DMS114 treated with DMSO at 0.1 percent for 48 hours (cell line): ENCODE results near the gene CTSK.
"Not testable (repeated sequence)": the region's sequence is repeated elsewhere in the genome, so short reads cannot be mapped to it uniquely, and the experiment has no call there.

Source experiments
- DNase-seq: peaks from one replicate; lab custom pipeline; 2025; ENCODE audit not compliant: unreplicated experiment; lab: John Stamatoyannopoulos, UW

CTSK gene

GRCh38 chr1:150807249-150808023 lies 624 bp downstream of the CTSK start:
- DNase-seq = no peak

GRCh38 chr1:150805899-150806298 lies 2.2 kb downstream of the CTSK start:
- no peak for DNase-seq

- DNase-seq = no peak
Observed at GRCh38 chr1:150804671-150805070, 3.4 kb downstream of the CTSK start.

- DNase-seq = no peak
Observed at GRCh38 chr1:150799089-150799488, 9.0 kb downstream of the CTSK start.

GRCh38 chr1:150798525-150798924 lies 9.5 kb downstream of the CTSK start:
- no peak for DNase-seq

DNA sequence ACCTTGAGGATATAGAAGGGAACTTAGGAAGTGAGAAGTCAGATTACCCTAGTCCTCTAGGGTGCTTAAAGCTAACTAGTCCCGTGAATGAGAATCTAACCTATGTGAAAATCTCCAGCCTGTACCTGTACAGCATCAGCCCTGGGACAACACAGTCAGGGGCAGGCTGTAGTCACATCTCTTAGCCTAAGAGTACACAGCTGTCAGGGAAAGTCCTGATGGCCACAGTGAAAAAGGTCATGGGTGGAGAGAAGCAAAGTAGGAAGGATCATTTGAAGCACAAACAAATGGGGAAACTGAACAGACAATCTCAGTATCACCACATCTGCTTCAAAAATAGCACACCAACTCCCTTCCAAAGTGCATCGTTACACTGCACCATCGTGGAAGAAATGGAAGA lies 11.7 kb downstream of the CTSK start:
- DNase-seq = no peak

GRCh38 chr1:150793778-150794177 lies 14.3 kb downstream of the CTSK start:
- not testable (repeated sequence) for DNase-seq

DNA sequence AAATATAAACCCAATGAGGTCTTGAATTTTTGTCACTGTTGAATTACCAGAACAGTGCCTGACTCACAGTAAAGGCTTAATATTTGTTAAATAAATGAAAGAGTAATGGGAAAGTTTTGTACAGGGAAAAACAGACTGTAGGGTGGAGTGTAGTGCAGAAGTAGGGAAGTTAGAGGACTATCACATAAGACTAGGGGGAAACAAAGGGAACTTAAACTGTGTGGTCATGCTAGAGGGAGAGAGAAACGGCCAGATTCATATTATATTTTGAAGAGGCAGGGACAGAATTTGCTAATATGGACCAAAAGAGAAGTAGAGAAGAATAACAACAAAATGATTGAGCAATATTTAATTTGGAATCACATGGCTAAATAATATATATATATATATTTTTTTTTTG lies 14.8 kb downstream of the CTSK start:
- DNase-seq = no peak

GRCh38 chr1:150791585-150791984 lies 16.5 kb downstream of the CTSK start:
- DNase-seq = no peak

DNA sequence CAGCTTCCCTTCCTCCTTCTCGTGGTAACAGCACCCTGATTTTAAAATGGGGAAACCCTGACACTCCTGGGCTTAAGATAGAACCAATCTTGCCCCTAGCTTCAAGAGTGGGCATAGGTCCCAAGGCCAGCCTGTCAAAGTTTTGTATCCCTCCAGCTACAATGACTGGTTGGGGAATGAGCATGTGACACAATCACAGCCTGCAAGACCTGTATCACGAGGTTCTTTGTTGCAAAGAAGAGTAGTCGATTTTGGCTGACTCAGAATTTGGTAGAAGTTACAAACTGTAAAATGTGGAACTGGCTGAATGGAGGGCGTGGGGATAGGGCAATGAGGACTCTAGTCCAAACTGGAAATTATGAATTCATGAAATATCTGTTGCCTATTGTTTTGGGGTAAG lies 18.7 kb downstream of the CTSK start:
- no peak for DNase-seq

- no peak for DNase-seq
Observed at GRCh38 chr1:150788946-150789345, 19.1 kb downstream of the CTSK start.

GRCh38 chr1:150787455-150787854 lies 20.6 kb downstream of the CTSK start:
- DNase-seq = no peak

DNA sequence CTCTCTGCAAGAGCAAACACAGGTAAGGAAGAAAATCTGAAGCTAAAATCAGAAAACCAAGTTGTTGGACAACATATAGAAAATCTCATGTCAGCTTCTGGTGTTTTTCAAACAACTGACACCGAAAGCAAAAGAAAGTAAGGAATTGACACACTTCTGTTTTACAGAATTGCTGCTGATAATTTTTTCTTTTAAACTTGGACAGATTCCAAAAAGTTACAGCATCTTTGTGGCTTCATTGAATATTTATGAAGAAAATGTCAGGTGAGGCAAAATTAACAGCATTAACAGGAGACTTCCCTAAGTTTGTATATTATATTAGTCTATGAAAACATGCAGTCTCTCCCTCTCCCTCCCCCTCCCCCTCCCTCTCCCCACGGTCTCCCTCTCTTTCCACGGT lies 27.6 kb downstream of the CTSK start:
- DNase-seq = no peak

- no peak for DNase-seq
Observed at GRCh38 chr1:150778409-150778808, 29.7 kb downstream of the CTSK start.

- DNase-seq = no peak
Observed at GRCh38 chr1:150777544-150777943, 30.5 kb downstream of the CTSK start.

DNA sequence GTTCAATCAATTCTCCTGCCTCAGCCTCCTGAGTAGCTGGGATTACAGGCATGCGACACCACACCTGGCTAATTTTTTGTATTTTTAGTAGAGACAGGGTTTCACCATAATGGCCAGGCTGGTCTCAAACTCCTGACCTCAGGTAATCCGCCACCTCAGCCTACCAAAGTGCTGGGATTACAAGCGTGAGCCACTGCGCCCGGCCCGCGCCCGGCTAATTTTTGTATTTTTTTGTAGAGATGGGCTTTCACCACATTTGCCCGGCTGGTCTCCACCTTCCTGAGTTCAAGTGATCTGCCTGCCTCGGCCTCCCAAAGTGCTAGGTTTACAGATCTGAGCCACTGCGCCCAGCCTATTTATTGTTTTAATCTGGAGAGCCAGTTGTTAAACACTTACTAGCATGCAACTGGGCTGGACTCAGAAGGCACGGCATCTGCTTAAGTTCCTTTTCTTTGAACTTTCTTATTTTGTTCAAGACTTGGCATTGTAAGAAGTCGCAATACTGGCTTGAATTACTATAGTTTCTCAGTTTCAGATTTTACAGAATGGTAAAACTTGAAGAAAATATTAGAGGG lies 32.0 kb downstream of the CTSK start:
- DNase-seq = not testable (repeated sequence)

GRCh38 chr1:150775276-150775675 lies 32.8 kb downstream of the CTSK start:
- no peak for DNase-seq

- no peak for DNase-seq
Observed at GRCh38 chr1:150772326-150772725, 35.7 kb downstream of the CTSK start.

DNA sequence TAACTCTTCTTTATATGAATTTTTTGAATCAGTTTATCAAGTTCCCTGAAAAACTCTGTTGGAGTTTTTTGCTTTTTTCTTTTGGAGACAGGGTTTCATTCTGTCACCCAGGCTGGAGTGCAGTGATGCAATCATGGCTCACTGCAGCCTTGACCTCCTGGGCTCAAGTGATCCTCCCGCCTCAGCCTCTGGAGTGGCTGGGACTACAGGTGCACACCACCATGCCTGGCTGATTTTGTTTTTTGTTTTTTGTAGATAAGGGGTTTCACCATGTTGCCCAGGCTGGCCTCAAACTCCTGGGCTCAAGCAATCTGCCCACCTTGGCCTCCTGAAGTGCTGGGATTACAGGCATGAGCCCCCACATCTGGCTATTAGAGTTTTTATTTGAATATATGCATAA lies 40.4 kb downstream of the CTSK start:
- not testable (repeated sequence) for DNase-seq

DNA sequence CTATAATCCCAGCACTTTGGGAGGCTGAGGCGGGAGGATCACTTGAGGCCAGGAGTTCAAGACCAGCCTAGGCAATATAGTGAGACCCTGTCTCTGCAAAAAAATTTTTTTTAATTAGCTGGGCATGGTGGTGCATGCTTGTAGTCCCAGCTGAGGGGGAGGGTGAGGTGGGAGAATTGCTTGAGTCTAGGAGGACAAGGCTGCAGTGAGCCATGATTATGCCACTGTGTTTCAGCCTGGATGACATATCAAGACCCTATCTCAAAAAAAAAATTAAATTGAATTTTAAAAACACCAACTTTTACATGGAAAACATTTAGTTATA lies 42.1 kb downstream of the CTSK start:
- DNase-seq = not testable (repeated sequence)

DNA sequence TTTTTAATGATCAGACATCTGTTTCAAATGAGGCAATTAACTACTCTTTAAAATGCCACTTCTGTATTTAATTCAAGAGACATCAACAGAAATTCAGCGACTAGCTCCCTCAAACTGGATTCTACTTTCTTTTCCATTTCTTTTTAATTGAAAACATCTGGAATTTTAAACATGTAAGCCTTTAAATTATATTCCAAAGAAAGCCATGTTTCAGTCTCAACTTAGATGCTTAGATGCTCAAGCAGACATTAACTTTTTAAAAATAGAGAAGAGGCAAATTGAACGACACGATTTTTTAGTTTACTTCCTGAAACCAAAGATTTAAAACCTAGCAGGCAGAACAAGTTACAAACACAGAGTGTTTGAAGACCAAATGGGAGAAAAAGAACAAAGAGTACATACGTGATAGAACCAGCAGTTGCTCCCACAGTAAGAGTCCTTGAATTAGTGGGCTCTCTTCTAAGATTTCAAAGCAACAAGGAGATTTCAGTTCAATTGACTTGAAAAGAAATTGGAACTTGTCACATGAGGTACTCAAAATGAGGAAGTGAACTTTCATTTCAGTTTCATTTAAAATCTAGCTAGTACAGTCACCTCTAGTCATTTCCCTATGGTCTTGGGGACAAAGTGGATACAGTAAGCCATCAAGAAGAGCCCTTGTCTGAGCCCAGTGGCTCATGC lies 42.6 kb downstream of the CTSK start, which contains the start of gene CTSS:
Gene CTSS, minus strand, starts transcription at position 483 of the 681 bp plus-strand sequence. CDS start 1,015 bp downstream, outside the sequence.
- DNase-seq = no peak

- no peak for DNase-seq
Observed at GRCh38 chr1:150764617-150765101, 43.4 kb downstream of the CTSK start.
